SU-DHL-6 (cell line): Measurements from ENCODE around the gene ITGB7.

Experiments used
- H2AFZ ChIP-seq: fragments of 200-600 bp; sonication (generic); 2 replicates; pipeline ENCODE4 v1.6.1; 2014; ENCODE audit warnings: low read depth, mild to moderate bottlenecking, moderate library complexity, mixed read lengths, antibody characterized with exemption, low read length; ENCODE audit not compliant: severe bottlenecking
- H3F3A ChIP-seq: fragments of 200-600 bp; shearing (Covaris generic); 2 replicates; pipeline ENCODE4 v1.6.0; 2016; ENCODE audit warnings: antibody characterized with exemption, mild to moderate bottlenecking; ENCODE audit not compliant: insufficient read depth
- H3K27ac ChIP-seq: fragments of 200-600 bp; sonication (generic); 2 replicates; pipeline ENCODE4 v1.5.1; 2016; ENCODE audit warnings: low read depth, mild to moderate bottlenecking, low read length, moderate library complexity, mixed read lengths
- H3K27me3 ChIP-seq: fragments of 200-600 bp; sonication (generic), shearing (Covaris generic); 2 replicates; pipeline ENCODE4 v1.6.0; 2014; ENCODE audit warnings: mild to moderate bottlenecking, low read length
- H3K36me3 ChIP-seq: fragments of 200-600 bp; sonication (generic); 2 replicates; pipeline ENCODE4 v1.6.1; 2014; ENCODE audit warnings: mild to moderate bottlenecking, low read length, mixed read lengths
- H3K4me2 ChIP-seq: fragments of 300-600, 200-600 bp; shearing (Covaris generic), sonication (generic); 2 replicates; pipeline ENCODE4 v1.6.0; 2014; ENCODE audit warnings: low read length, low read depth, mild to moderate bottlenecking; ENCODE audit not compliant: poor library complexity, severe bottlenecking
- H3K4me3 ChIP-seq: fragments of 200-600 bp; sonication (generic); 2 replicates; pipeline ENCODE4 v1.5.1; 2014; ENCODE audit warnings: antibody characterized with exemption, low read length, mild to moderate bottlenecking, mixed read lengths; ENCODE audit not compliant: insufficient read depth, poor library complexity, severe bottlenecking
- H3K79me2 ChIP-seq: fragments of 200-600 bp; sonication (generic); 2 replicates; pipeline ENCODE4 v1.6.1; 2014; ENCODE audit warnings: mild to moderate bottlenecking, low read length, moderate library complexity; ENCODE audit not compliant: insufficient read depth
- H3K9ac ChIP-seq: fragments of 200-600 bp; sonication (generic); 2 replicates; pipeline ENCODE4 v1.7.0; 2014; ENCODE audit warnings: mild to moderate bottlenecking, low read length
- H3K9me2 ChIP-seq: fragments of 200-600 bp; sonication (generic); replicated peaks from 2 replicates; pipeline ENCODE4 v1.6.1; 2014; ENCODE audit warnings: low read length; ENCODE audit not compliant: insufficient read depth
- H3K9me3 ChIP-seq: fragments of 200-600 bp; sonication (generic); 2 replicates; pipeline ENCODE4 v1.6.1; 2014; ENCODE audit warnings: low read length, mixed read lengths; ENCODE audit not compliant: insufficient read depth
- H4K20me1 ChIP-seq: fragments of 200-600 bp; sonication (generic); 2 replicates; pipeline ENCODE4 v1.6.1; 2014; ENCODE audit warnings: low read depth, mild to moderate bottlenecking, antibody characterized with exemption, low read length, moderate library complexity, mixed read lengths
- CTCF ChIP-seq: fragments of 200-600 bp; sonication (generic); IDR thresholded peaks from one replicate; pipeline ENCODE4 v1.5.1; 2017; ENCODE audit warnings: antibody characterized with exemption, mild to moderate bottlenecking, low read length, moderate library complexity; ENCODE audit not compliant: insufficient read depth, poor library complexity, severe bottlenecking
- EZH2phosphoT487 ChIP-seq: fragments of 200-600 bp; sonication (generic), shearing (Covaris generic); conservative IDR thresholded peaks from 2 replicates; pipeline ENCODE4 v1.6.1; 2018; ENCODE audit warnings: mild to moderate bottlenecking, antibody characterized with exemption, low read length, moderate library complexity, mixed read lengths

ITGB7 gene

GRCh38 chr12:53215497-53215896 is 8.4 kb upstream of the ITGB7 start:
- H3K9me3 ChIP-seq = no peaks in the 10 kb centered on the region
- no peak overlapping the region for H2AFZ ChIP-seq
- no peaks in the 10 kb centered on the region for H3K36me3 ChIP-seq
- H3K27ac ChIP-seq = no peak overlapping the region
- H3K4me3 ChIP-seq = no peak overlapping the region
- H3K9ac ChIP-seq = no peak overlapping the region
- H3K4me2 ChIP-seq = no peak overlapping the region
- H4K20me1 ChIP-seq = no peaks in the 10 kb centered on the region
- peaks cover 10% of the 10 kb centered on the region; the same call in 1 of the 2 replicates for H3F3A ChIP-seq
- H3K27me3 ChIP-seq = no peaks in the 10 kb centered on the region
- TF ChIP-seq EZH2phosphoT487 = no peak
- TF ChIP-seq CTCF = no peak
- H3K79me2 ChIP-seq = no peaks in the 10 kb centered on the region
- no peaks in the 10 kb centered on the region for H3K9me2 ChIP-seq

- Histone ChIP-seq H3K4me3 (no peak overlapping the region), H3K4me2 (no peak overlapping the region), H4K20me1 (no peaks in the 10 kb centered on the region), H3K36me3 (no peaks in the 10 kb centered on the region), H3K9ac (no peak overlapping the region), H3K9me3 (no peaks in the 10 kb centered on the region), H3F3A (peaks cover 9% of the 10 kb centered on the region; the same call in 1 of the 2 replicates), H3K9me2 (no peaks in the 10 kb centered on the region), H3K27ac (no peak overlapping the region), H2AFZ (no peak overlapping the region), H3K27me3 (no peaks in the 10 kb centered on the region), H3K79me2 (no peaks in the 10 kb centered on the region)
- no peak for TF ChIP-seq CTCF
- TF ChIP-seq EZH2phosphoT487 = no peak
Observed at GRCh38 chr12:53214687-53215455, 7.8 kb upstream of the ITGB7 start.

GRCh38 chr12:53214221-53214620 is 7.2 kb upstream of the ITGB7 start:
- H2AFZ ChIP-seq = no peak overlapping the region
- H4K20me1 ChIP-seq = no peaks in the 10 kb centered on the region
- no peaks in the 10 kb centered on the region for H3K36me3 ChIP-seq
- no peak overlapping the region for H3K4me3 ChIP-seq
- H3K9ac ChIP-seq = no peak overlapping the region
- no peak overlapping the region for H3K4me2 ChIP-seq
- H3K27ac ChIP-seq = no peak overlapping the region
- H3K27me3 ChIP-seq = no peaks in the 10 kb centered on the region
- H3K9me3 ChIP-seq = no peaks in the 10 kb centered on the region
- H3K9me2 ChIP-seq = no peaks in the 10 kb centered on the region
- TF ChIP-seq EZH2phosphoT487 (no peak), CTCF (no peak)
- peaks cover 9% of the 10 kb centered on the region; the same call in 1 of the 2 replicates for H3F3A ChIP-seq
- H3K79me2 ChIP-seq = no peaks in the 10 kb centered on the region
